OCI-LY3 (cell line): Measurements from ENCODE around the gene KANK4.

Source experiments
- H2AFZ ChIP-seq: fragments of 200-600, 300-600 bp; shearing (Covaris generic); 2 replicates; pipeline ENCODE4 v1.6.0; 2014; ENCODE audit warnings: antibody characterized with exemption, low read depth, low read length
- H3K27ac ChIP-seq: fragments of 200-600, 300-600 bp; sonication (generic); 2 replicates; pipeline ENCODE4 v1.5.1; 2014; ENCODE audit warnings: mild to moderate bottlenecking, low read length, moderate library complexity, mixed read lengths
- H3K27me3 ChIP-seq: fragments of 200-600, 300-600 bp; sonication (generic); 2 replicates; pipeline ENCODE4 v1.6.1; 2014; ENCODE audit warnings: low read depth, low read length, mixed read lengths
- H3K36me3 ChIP-seq: fragments of 200-600, 300-600 bp; sonication (generic); replicated peaks from 2 replicates; pipeline ENCODE3; 2014; ENCODE audit warnings: low read depth, low read length, mixed read lengths
- H3K4me1 ChIP-seq: fragments of 300-600, 200-600 bp; sonication (generic); 2 replicates; pipeline ENCODE4 v1.6.1; 2014; ENCODE audit warnings: low read length, mixed read lengths
- H3K4me2 ChIP-seq: fragments of 200-600, 300-600 bp; sonication (generic); 2 replicates; pipeline ENCODE4 v1.6.1; 2014; ENCODE audit warnings: low read length, mixed read lengths
- H3K4me3 ChIP-seq: fragments of 300-600, 200-600 bp; sonication (generic); 2 replicates; pipeline ENCODE4 v1.5.1; 2014; ENCODE audit warnings: antibody characterized with exemption, mild to moderate bottlenecking, low read length, moderate library complexity
- H3K79me2 ChIP-seq: fragments of 300-600, 200-600 bp; shearing (Covaris generic); 2 replicates; pipeline ENCODE4 v1.6.1; 2014; ENCODE audit warnings: mild to moderate bottlenecking, low read length, mixed read lengths
- H3K9ac ChIP-seq: fragments of 300-600, 200-600 bp; shearing (Covaris generic); 2 replicates; pipeline ENCODE4 v1.6.0; 2014; ENCODE audit warnings: mild to moderate bottlenecking, low read length, moderate library complexity
- H3K9me3 ChIP-seq: fragments of 200-600, 300-600 bp; shearing (Covaris generic); 2 replicates; pipeline ENCODE4 v1.6.1; 2014; ENCODE audit warnings: low read length, mixed read lengths; ENCODE audit not compliant: insufficient read depth
- H4K20me1 ChIP-seq: fragments of 200-600, 300-600 bp; sonication (generic); 2 replicates; pipeline ENCODE4 v1.6.1; 2016; ENCODE audit warnings: low read length, mixed read lengths; ENCODE audit not compliant: insufficient read depth
- EZH2phosphoT487 ChIP-seq: fragments of 200-600 bp; shearing (Covaris generic); IDR thresholded peaks from 2 replicates; pipeline ENCODE4 v1.6.1; 2018; ENCODE audit warnings: antibody characterized with exemption, mixed run types, low read depth
- TF ChIP-seq, protein P1 (sequence below): fragments of 200-600, 300-600 bp; sonication (generic); IDR thresholded peaks from 2 replicates; pipeline ENCODE4 v1.5.1; 2014; ENCODE audit warnings: antibody characterized with exemption, low read length, low read depth

The KANK4 gene

DNA sequence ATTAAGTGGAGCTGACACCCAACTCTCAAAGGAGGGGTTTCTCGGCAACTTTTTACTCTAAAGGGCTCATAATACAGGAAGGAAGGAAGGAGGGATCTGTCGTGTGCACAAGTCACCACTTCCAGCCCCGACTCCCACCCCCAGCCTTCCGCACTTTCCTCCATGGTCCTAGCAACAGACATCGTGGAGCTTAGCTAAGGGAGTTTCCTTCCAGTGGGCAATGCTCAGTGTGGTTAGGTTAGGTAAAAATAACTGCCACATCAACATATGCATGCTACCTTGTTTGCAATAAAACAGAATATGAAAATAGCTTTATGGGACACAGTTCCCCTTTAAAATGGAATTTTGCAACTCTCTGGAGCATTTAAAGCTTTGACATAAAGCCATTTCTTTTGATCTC is 35.2 kb downstream of the KANK4 start:
- Histone ChIP-seq H3K4me1 (no peaks in the 10 kb centered on the region), H3K9me3 (no peaks in the 10 kb centered on the region), H3K9ac (no peak overlapping the region), H3K4me3 (no peak overlapping the region), H2AFZ (no peak overlapping the region), H3K27ac (no peak overlapping the region), H4K20me1 (no peaks in the 10 kb centered on the region), H3K27me3 (peaks cover 8% of the 10 kb centered on the region), H3K79me2 (no peaks in the 10 kb centered on the region), H3K36me3 (no peaks in the 10 kb centered on the region), H3K4me2 (no peak overlapping the region)
- TF ChIP-seq, protein P1, sequence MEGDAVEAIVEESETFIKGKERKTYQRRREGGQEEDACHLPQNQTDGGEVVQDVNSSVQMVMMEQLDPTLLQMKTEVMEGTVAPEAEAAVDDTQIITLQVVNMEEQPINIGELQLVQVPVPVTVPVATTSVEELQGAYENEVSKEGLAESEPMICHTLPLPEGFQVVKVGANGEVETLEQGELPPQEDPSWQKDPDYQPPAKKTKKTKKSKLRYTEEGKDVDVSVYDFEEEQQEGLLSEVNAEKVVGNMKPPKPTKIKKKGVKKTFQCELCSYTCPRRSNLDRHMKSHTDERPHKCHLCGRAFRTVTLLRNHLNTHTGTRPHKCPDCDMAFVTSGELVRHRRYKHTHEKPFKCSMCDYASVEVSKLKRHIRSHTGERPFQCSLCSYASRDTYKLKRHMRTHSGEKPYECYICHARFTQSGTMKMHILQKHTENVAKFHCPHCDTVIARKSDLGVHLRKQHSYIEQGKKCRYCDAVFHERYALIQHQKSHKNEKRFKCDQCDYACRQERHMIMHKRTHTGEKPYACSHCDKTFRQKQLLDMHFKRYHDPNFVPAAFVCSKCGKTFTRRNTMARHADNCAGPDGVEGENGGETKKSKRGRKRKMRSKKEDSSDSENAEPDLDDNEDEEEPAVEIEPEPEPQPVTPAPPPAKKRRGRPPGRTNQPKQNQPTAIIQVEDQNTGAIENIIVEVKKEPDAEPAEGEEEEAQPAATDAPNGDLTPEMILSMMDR: no peak
- no peak for TF ChIP-seq EZH2phosphoT487

DNA sequence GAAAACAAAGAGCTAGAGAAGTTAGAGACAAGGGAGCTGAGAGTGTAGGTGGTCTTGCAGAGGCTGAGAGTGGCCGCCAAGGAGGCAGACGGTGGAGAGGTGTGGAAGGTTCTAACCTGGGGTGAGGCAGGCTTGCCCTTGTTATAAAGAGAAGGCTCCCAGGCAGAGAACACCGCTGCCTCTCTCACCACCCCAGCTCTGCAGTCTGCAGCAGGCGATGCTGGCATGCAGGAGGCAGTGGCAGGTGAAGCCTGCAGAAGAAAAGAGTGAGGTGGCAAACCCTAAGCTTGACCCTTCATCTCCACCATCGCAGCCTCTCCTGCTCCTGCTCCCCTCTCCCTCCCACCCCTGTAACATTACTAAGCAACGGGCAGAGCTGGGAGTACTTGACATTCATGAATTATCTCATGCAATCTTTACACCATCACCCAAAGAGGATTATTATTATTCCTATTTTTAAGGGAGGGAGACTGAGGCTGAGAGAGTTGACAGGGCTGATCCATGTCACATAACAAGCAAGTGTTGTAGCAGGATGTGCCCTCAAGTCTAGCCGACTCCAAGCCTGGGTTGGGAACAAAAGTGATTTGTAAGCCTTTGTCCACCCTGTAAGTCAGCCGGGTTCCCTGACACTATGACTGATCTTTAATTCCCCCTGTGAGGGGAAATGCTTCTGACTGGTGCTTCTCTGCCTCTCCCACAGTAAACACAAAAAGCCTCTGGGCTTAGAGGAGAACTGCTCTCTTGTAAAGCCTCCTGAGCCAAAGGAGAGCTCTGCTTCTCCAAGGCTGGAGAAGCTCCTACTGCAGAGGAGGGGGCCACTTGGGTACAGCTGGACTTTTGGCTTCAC is 36.1 kb downstream of the KANK4 start:
- Histone ChIP-seq H3K27me3 (peaks cover 8% of the 10 kb centered on the region), H3K4me3 (no peak overlapping the region), H3K36me3 (no peaks in the 10 kb centered on the region), H3K4me1 (no peaks in the 10 kb centered on the region), H2AFZ (no peak overlapping the region), H4K20me1 (no peaks in the 10 kb centered on the region), H3K9ac (no peak overlapping the region), H3K79me2 (no peaks in the 10 kb centered on the region), H3K27ac (no peak overlapping the region), H3K9me3 (no peaks in the 10 kb centered on the region), H3K4me2 (no peak overlapping the region)
- no peak for TF ChIP-seq EZH2phosphoT487
- TF ChIP-seq, protein P1: no peak

GRCh38 chr1:62281922-62282555 is 37.2 kb downstream of the KANK4 start:
- Histone ChIP-seq H3K4me3 (no peak overlapping the region), H3K4me1 (no peaks in the 10 kb centered on the region), H3K9me3 (no peaks in the 10 kb centered on the region), H3K27ac (no peak overlapping the region), H3K27me3 (peaks cover 8% of the 10 kb centered on the region), H2AFZ (no peak overlapping the region), H3K4me2 (no peak overlapping the region), H4K20me1 (no peaks in the 10 kb centered on the region), H3K79me2 (no peaks in the 10 kb centered on the region), H3K9ac (no peak overlapping the region), H3K36me3 (no peaks in the 10 kb centered on the region)
- TF ChIP-seq, protein P1: no peak
- TF ChIP-seq EZH2phosphoT487: no peak

DNA sequence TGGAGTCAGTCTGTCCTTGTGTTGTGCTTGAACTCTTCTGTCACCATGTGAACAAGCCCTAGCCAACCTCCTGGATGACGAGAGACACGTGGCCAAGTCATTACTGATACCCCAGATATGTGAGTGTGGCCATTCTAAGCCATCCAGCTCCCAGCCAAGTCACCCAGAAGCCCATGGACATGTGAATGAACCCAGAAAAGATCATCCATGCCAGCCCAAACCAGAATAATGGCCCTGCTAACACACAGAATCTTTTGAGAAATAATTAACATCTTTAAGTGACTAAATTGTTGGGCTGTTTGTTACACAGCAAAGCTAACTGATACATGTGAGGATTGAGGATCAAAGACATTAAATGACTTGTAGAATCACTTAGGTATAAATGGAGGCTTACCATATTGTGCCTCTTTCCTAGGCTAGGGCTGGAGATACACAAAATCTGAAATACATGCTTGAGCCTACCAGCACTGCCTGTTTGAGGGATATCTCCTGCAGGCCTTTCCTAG is 38.2 kb downstream of the KANK4 start:
- Histone ChIP-seq H4K20me1 (no peaks in the 10 kb centered on the region), H3K27ac (no peak overlapping the region), H3K9ac (no peak overlapping the region), H3K9me3 (no peaks in the 10 kb centered on the region), H3K79me2 (no peaks in the 10 kb centered on the region), H3K4me1 (no peaks in the 10 kb centered on the region), H2AFZ (no peak overlapping the region), H3K36me3 (no peaks in the 10 kb centered on the region), H3K27me3 (peaks cover 8% of the 10 kb centered on the region), H3K4me2 (no peak overlapping the region), H3K4me3 (no peak overlapping the region)
- TF ChIP-seq, protein P1: no peak
- no peak for TF ChIP-seq EZH2phosphoT487
